Epithelial cell of prostate (primary cell): Measurements from ENCODE around the gene WBP2.
A peak's percentile ranks its signal among the peaks of the same experiment; 100 is the strongest.
"Not testable (repeated sequence)": the region's sequence is repeated elsewhere in the genome, so short reads cannot be mapped to it uniquely, and the experiment has no call there.

ENCODE experiments used
- DNase-seq: peaks from one replicate; pipeline ENCODE4 v3.0.0-alpha.2; 2011; ENCODE audit warnings: low read depth, low spot score
- H3K27ac ChIP-seq: fragments of 450-650 bp; 2 replicates; pipeline ENCODE4 v1.5.1; 2017; ENCODE audit warnings: mild to moderate bottlenecking

The WBP2 gene

DNA sequence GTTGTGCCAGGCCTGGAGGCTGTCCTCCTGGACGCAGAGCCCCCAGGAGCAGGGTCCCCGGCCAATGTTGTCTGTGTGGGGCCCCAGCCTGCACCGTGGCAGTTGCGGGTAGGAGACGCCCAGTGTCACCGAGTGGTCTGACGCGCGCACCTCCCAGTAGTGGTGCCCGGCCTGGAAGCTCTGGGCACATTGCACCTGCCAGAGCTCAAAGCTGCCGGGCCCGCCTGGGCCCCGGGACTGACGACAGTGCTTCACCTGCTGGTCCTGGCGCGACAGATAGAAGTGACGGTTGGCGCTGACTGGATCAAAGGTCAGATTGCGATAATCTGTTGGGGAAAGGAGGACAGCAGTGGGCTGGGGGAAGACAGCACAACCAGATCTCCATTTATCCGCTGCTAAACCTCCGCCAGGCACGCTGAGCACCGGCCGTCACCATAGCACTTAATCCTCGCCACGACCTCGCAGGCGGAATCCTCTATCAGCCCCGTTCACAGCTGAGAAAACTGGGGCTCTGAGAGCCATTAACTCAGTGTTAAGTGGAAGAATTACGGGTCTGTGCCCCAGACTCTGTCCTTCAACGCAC lies 36.0 kb upstream of the WBP2 start:
- H3K27ac ChIP-seq = no peak overlapping the region
- DNase-seq = no peak

DNA sequence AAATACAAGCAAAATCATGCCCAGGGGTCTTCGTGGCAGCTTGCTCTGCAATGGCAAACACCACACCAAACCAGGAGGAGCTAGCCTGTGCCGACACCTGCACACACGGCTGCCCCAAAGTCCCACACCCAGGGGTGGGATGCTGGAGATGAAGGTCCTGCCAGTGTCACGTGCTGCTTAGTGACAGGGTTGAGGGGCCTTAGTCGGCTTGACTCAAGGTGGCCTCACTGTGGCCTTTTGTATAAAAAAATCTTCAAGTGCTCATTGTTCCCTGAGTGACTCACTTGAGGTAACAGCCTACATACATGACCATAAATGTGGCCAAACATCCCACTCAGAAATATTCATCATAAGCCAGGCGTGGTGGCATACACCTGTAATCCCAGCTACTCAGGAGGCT lies 34.3 kb upstream of the WBP2 start:
- H3K27ac ChIP-seq = no peak overlapping the region
- DNase-seq = no peak

DNA sequence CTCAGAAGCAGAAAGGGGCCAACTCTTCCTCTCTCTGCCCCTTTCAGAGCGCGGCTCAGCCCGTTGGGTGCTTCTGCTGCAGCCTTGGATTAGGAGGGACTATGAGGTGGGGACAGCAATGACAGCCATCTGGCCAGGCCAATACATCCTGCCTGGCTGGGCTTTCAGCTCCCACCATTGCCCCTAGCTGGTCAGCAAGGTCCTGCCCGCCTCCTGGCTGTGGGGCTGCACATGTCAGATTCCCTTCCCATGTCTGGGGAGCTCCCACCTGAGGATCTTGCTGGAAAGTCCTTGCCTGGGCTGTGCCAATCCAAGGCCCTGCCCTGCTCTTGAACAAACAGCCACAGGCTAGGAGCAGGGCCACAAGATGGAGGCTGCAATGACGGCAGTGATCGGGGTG lies 33.3 kb upstream of the WBP2 start:
- DNase-seq = no peak
- H3K27ac ChIP-seq = no peak overlapping the region

DNA sequence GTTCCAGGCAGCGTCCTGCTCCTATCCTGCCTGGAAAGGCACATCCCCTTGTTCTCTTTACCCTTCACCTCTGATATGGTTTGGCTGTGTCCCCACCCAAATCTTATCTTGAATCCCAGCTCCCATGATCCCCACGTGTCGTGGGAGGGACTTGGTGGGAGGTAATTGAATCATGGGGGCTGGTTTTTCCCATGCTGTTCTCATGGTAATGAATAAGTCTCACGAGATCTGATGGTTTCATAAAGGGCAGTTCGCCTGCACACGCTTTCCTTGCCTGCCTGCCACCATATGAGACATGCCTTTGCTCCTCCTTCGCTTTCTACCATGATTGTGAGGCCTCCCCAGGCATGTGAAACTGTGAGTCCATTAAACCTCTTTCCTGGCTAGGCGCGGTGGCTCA lies 30.7 kb upstream of the WBP2 start:
- DNase-seq, H3K27ac ChIP-seq: not testable (repeated sequence)

DNA sequence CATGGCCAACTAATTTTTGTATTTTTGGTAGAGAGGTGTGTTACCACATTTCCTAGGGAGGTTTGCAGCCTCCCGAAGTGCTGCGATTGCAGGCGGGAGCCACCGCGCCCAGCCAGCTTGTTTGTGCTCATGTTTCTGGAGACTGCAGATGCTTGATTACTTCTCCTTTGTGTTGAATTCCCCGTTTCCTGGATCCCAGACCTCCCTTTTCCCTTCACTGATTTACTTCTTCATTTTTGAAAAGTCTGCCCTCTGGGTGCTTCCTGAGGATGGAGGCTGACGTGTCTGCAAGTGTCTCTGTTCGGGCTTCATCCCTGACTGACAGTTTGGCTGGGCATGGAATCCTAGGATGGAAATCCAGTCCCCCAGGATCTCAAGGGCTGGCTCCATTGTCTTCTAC lies 30.3 kb upstream of the WBP2 start:
- no peak for DNase-seq
- no peak overlapping the region for H3K27ac ChIP-seq

DNA sequence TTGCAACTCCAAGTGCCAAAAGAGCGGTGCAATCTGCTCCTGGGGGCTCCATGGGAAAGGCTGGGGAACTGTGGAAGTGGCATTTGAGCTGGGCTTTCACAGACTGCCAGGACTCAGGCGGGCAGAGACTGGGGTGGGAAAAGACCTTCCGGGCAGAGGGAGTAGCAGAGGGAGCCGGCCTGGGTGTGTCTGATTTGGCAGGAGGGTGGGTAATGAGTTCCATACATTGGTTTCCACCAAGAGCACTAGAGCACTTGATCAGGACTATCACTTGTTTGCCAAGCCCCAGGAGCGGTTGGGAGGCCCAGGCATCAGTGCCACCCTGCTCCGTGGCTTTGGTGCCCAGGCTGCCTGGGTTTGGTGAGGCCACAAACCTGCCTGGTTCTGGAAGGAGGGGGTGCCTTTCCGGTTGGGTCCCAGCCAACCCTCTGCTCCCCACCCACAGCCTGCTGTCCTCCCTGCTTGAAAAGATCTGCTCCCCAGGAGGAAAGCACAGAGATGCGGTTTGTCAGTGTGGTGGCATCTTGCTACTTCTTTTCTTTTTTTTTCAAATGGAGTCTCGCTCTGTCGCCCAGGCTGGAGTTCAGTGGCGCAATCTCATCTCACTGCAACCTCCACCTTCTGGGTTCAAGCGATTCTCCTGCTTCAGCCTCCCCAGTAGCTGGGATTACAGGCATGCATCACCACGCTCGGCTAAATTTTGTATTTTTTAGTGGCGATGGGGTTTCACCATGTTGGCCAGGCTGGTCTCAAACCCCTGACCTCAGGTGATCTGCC lies 26.7 kb upstream of the WBP2 start:
- no peak overlapping the region for H3K27ac ChIP-seq
- no peak for DNase-seq

DNA sequence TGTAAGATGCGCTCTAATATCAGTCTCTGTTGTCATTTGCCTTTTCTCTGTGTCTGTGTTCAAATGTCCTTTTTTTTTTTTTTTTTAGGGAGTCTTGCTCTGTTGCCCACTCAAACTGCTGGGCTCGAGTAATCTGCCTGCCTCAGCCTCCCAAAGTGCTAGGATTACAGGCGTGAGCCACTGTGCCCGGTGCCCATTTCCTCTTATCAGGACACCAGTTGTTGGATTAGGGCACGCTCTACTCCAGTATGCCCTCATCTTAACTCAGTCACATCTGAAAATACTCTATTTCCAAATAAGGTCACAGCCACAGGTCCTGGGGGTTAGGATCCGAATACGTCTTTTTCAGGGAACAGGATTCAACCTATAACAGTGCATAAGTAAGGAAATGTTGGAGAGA lies 25.1 kb upstream of the WBP2 start:
- no peak overlapping the region for H3K27ac ChIP-seq
- no peak for DNase-seq

DNA sequence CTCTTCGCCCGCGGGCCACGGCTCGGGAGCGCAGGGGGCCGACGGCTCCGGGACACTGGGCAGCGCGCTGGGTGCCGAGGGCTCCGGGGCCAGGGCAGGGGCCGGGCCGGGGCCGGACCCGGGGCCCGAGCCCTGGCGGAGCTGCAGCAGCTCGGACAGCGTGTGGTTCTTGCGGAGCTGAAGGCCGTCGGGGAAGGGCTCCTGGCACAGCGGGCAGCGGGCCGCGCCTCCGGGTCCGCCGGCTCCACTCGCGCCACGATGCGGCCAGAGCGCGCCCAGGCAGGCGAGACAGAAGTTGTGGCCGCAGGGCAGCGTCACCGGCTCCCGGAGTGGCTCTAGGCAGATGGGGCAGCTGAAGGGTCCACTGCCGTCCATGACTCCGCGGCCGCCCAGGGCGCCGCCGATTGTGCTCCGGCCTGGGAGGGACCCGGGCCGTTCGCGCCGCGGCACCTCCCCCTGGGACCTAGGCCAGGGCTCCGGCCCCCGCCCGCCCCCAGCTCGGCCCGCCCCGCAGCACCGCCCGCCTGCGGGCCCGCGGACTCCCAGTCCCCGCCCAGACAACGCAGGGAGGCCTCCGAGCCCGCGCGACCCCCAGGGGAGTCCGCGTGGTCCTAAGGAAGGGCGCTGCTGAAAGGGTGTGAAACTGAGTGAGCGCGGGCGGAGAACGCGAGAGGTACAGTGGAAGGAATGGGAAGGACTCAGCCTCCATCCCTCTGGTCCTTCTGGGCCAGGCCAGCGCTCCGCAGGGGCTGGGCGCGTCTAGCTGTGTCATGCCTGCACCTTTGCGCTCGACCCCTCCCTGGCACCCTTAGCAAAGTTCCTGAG lies 23.3 kb upstream of the WBP2 start, which contains the start of gene TRIM47:
Gene TRIM47 (minus strand): TSS at position 408 of the 825 bp plus-strand sequence. CDS start 33 bp downstream, at position 375.
- no peak for DNase-seq
- peak within 1 kb of the TSS; percentile 75 for H3K27ac ChIP-seq

DNA sequence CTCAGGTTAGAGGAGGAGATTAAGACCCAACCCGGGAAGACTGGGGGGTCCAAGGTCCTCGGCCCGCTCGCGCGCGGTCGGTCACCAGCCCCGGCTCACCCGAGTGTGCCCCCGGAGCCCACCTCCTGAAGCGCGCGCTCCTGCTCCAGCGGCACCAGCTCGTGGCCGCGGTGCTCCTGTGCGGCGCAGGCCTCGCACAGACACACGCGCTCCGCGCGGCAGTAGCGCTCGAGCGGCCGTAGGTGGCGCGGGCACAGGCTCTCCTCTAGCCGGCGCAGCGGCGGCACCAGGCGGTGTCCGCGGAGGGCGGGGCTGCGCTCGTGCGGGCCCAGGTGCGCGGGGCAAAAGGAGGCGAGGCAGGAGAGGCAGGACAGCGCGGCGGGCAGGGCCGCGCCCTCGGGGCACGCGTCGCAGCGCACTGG lies 22.6 kb upstream of the WBP2 start:
- peak overlapping the region; percentile 75 for H3K27ac ChIP-seq
- no peak for DNase-seq

DNA sequence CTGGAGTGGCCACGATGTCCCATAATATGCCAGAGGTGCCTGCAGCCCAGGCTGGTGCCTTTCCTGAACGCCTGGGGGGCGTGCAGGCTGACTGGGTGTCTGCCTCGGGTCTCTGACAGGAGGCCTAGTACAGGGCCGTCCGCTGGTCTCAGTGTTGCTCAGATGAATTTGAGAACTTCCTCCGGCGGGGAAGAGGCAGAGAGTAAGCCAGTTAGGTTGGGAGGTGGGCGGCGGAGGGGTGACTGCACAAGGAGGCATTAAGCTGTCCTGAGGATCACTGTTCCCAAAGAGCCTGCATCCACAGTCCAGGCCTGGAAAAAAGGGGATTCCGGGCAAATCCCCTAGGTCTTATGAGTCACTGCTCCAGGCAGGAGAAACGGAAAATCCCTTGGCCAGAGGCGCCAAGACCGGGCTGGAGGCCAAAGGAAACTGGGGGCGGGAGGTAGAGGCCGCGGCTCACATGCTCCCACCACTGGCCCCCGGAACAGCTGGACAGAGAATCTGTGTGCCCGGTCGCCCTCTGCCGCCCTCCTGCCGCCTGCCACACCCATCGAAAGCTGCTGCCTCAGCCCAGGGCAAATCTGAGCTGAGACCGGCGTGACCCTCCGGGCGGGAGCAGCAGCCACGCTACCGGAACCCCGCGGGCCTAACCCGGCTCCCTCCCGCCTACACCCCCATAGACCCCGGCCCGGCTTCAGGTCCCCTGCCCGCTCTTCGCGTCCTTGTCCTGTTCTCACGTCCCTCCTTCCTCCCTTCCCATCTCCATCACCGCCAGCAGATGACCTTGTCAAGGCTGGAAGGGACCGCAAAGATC lies 22.0 kb upstream of the WBP2 start:
- H3K27ac ChIP-seq = peak overlapping the region; percentile 75
- no peak for DNase-seq

DNA sequence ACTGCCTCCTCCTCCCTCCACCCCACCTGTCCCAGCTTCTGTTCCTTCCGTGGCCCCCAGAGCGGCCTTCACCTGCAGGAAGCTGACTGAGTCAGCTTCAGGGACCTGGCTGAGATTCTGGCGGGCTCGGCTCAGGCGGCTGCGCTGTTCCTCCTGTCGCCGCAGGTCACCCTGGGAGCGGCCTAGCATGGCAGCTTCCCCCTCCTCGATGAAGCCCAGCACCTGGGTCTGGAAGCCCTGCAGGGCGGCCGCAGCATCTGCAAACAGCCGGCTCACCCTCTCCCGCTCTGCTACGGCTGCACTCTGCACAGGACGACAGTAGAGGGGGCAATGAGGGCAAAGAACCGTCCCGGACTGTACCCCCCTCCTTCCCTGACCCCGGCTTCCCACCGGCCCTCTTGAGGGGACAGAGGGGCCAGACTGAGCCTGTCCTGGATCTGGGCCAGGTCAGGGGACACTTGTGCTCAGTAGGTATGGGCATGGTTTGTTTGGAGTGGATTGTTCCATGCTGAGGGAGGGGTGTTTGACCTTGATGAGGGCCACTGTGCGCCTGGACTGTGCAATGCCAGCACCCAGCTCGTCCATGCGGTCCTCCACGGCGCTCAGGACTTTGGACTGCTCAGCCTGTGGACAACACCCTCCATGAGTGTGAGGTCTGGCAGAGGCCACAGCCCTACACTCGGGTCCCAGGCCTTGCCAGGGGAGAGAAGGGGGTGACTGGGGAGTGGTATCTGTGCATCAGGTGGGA lies 21.2 kb upstream of the WBP2 start:
- DNase-seq = no peak
- H3K27ac ChIP-seq = peak overlapping the region; percentile 75

DNA sequence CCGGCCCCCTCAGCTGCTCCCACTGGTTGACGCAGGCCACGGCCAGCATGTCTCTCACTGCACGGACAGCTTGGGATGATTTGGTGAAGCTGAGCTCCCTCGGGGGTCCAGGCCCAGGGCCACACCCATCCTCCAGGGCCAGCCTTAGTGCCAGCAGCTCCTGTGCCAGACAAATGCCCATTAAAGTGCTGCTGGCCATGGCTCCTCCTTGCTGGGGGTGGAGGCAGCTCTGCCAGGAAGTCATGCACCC lies 20.7 kb upstream of the WBP2 start:
- no peak for DNase-seq
- peak overlapping the region; percentile 75 for H3K27ac ChIP-seq

DNA sequence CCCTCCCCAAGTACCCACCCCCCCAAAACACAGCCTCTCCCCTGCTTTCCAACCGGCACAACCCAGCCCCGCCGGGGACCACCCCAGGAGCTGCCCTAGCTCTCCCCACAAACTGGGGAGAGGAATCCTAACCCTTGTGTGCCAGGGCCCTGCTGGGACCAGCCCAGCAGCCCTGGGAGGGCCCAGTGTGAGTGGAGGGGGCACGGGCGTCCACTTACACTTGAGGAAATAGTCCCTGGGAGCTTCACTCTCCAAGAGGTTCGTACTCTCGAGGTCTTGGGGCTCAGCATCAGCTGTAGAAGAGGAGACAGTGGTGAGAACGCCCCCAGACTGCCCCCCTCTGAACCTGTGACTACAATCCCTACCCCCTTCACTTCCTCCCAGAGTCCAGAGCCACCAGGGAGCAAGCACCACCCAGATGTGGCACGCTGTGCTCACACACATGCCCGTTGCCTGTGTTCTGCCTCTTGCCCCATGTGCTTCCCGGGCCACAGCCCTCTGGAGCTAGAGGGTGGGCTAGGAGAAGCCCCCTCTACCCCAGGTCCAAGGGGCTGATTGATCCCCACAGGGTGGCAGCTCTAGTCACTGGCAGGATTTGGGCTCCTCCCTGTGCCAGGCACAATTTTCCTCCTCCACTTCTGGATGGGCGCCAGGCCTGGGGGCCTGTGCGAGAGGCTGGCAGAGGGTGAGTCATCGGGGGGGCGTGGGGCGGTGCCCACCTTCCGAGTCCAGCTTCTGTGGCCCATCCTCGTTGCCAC lies 20.2 kb upstream of the WBP2 start:
- H3K27ac ChIP-seq = peak overlapping the region; percentile 75
- DNase-seq = no peak

DNA sequence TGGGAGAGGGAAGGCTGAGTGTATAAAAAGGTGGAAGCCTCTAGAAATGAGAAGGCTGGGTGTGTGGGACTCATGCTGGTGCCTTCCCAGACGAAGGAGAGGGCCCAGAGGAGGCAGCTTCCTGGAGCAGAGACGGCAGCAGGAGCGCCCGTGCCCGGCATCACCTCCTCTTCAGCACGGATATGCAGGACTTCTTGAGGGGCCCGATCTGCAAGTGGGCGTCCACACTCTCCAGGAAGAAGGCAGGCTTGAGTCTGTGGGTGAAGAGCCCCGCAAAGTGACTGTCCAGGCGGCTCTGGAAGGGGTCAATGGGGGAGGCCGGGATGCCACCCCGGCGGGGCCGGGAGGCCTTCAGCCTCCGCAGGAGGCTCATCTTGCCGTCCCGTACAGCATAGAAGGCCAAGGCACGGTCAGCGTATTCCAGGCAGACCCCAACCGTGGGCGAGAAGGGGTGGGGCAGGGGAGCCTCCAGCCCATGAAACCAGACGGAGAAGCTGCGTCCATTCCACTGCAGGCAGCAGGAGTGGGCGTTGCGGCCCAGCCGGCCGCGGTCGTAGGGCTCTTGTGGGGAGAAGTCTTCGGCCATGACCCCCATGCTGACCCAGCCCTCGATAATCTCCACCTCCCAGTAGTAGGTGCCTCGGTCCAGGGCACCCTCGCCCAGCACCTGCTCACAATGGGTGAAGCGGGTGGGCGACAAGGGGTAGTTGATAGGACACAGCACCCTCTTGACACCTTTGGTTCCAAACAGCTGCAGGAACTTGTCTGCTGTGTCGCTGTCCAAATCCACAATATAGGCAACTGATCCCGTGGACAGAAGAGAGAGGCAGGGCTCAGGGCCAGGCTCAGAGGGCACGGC lies 19.4 kb upstream of the WBP2 start:
- H3K27ac ChIP-seq = no peak overlapping the region
- no peak for DNase-seq

DNA sequence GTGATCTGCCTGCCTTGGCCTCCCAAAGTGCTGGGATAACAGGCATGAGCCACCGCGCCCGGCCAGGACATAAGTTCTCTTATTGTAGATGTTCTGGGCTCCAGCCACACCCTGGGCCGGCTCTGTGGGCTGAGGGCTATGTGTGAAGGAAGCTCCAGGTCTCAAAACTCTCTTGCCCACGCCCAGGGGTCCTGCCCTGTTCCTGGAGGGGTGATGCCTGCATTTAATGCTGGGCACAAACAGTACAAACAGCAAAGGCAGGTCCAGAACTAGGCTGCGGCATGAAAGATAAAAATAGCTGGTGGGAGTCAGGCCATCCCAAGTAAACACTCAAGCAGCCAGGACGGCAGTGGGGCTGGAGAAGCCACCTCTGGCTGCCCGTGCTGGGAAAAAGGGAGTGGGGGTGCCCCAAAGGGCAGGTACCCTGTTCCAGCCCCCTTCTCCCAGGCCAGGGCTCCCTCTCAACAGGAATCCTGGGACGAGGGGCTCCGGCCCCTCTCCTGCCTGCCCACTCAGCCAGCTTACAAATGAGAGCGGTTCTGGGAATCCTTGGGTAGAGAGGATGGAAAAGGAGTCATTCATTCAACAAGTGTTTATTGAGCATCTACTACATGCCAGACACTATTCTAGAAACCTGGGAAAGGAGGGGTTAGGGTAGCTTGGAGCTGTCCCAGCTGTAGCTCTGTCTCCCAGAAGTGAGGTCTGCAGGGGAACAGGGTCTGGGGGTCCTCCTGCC lies 18.6 kb upstream of the WBP2 start:
- H3K27ac ChIP-seq = peak overlapping the region; percentile 86
- no peak for DNase-seq

DNA sequence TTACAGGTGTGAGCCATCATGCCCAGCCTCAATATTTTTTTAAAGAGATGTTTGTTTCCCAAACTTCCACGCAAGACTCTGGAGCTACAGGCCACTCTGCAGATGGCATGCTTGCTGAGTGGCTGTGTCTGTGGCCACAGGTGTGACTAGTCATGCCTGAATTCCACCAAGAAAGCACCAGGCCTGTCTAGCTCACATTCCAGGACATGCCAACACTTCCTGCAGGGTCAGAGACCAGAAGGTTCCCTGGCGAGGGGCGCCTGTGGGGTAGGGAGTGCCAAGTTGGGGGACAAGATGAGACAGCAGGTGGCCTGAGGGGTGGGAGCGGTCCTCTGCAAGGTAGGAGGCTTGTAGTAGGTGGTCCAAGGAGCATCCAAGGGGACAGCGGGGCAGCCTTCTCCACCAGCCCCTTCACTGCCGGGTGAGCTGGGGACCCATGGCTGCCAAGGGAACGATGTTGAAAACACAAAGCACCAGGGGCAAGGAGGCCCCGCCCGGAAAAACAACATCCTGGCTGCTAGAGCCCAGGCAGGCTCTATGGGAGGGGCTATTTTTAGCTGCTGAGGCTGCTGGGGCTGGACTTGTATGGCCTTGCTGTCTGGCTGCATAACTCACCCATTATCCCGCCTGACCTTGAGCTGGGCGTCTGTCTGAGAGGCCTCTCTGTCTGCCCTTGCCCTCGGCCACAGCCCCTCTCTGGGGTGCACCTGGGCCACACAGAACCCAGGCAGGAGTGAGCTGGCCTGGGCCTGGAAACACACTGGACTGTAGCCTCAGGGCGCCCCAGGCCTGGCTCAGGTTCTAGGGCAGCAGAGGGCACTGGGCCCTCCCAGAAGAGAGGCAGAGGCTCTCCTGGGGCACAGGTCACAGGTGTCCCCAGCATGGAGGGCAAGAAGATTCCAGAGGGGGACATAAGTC lies 17.6 kb upstream of the WBP2 start:
- H3K27ac ChIP-seq = peak overlapping the region; percentile 86
- DNase-seq = no peak

DNA sequence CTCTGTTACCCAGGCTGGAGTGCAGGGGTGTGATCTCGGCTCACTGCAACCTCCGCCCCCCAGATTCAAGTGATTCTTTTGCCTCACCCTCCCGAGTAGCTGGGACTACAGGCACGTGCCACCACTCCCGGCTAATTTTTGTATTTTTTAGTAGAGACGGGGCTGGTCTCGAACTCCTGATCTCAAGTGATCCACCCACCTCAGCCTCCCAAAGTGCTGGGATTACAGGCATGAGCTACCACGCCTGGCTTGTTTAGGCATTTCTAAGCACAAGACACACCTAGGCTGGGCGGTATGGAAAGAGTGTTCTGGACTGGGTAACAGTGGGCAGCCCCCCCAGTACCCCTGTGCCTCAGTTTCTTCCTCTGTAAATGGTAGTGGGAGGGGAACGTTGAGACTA lies 15.1 kb upstream of the WBP2 start:
- H3K27ac ChIP-seq = peak overlapping the region; percentile 66
- not testable (repeated sequence) for DNase-seq
